ENCODE measurements around the gene ADGRV1.

GRCh38 chr5:90898326-90899013, 339.9 kb downstream of the ADGRV1 start:
- TF ChIP-seq, protein P1, sequence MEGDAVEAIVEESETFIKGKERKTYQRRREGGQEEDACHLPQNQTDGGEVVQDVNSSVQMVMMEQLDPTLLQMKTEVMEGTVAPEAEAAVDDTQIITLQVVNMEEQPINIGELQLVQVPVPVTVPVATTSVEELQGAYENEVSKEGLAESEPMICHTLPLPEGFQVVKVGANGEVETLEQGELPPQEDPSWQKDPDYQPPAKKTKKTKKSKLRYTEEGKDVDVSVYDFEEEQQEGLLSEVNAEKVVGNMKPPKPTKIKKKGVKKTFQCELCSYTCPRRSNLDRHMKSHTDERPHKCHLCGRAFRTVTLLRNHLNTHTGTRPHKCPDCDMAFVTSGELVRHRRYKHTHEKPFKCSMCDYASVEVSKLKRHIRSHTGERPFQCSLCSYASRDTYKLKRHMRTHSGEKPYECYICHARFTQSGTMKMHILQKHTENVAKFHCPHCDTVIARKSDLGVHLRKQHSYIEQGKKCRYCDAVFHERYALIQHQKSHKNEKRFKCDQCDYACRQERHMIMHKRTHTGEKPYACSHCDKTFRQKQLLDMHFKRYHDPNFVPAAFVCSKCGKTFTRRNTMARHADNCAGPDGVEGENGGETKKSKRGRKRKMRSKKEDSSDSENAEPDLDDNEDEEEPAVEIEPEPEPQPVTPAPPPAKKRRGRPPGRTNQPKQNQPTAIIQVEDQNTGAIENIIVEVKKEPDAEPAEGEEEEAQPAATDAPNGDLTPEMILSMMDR (conservative IDR thresholded peaks at IDR 0.05; ENCODE audit: low read depth, low read length): no peak
- TF ChIP-seq EZH2 (IDR thresholded peaks at IDR 0.05; ENCODE audit: borderline replicate concordance, low read depth, low read length, poor library complexity, severe bottlenecking): no peak

Measured in A673 (cell line).